OCI-LY3 (cell line): ENCODE data around the gene ECHS1.
A peak's percentile ranks its signal among the peaks of the same experiment; 100 is the strongest.
"Not testable (repeated sequence)": the region's sequence is repeated elsewhere in the genome, so short reads cannot be mapped to it uniquely, and the experiment has no call there.

Source experiments
- H2AFZ ChIP-seq: fragments of 200-600, 300-600 bp; shearing (Covaris generic); 2 replicates; pipeline ENCODE4 v1.6.0; 2014; ENCODE audit warnings: antibody characterized with exemption, low read depth, low read length
- H3K27ac ChIP-seq: fragments of 200-600, 300-600 bp; sonication (generic); 2 replicates; pipeline ENCODE4 v1.5.1; 2014; ENCODE audit warnings: mild to moderate bottlenecking, low read length, moderate library complexity, mixed read lengths
- H3K27me3 ChIP-seq: fragments of 200-600, 300-600 bp; sonication (generic); 2 replicates; pipeline ENCODE4 v1.6.1; 2014; ENCODE audit warnings: low read depth, low read length, mixed read lengths
- H3K36me3 ChIP-seq: fragments of 200-600, 300-600 bp; sonication (generic); replicated peaks from 2 replicates; pipeline ENCODE3; 2014; ENCODE audit warnings: low read depth, low read length, mixed read lengths
- H3K4me1 ChIP-seq: fragments of 300-600, 200-600 bp; sonication (generic); 2 replicates; pipeline ENCODE4 v1.6.1; 2014; ENCODE audit warnings: low read length, mixed read lengths
- H3K4me2 ChIP-seq: fragments of 200-600, 300-600 bp; sonication (generic); 2 replicates; pipeline ENCODE4 v1.6.1; 2014; ENCODE audit warnings: low read length, mixed read lengths
- H3K4me3 ChIP-seq: fragments of 300-600, 200-600 bp; sonication (generic); 2 replicates; pipeline ENCODE4 v1.5.1; 2014; ENCODE audit warnings: antibody characterized with exemption, mild to moderate bottlenecking, low read length, moderate library complexity
- H3K79me2 ChIP-seq: fragments of 300-600, 200-600 bp; shearing (Covaris generic); 2 replicates; pipeline ENCODE4 v1.6.1; 2014; ENCODE audit warnings: mild to moderate bottlenecking, low read length, mixed read lengths
- H3K9ac ChIP-seq: fragments of 300-600, 200-600 bp; shearing (Covaris generic); 2 replicates; pipeline ENCODE4 v1.6.0; 2014; ENCODE audit warnings: mild to moderate bottlenecking, low read length, moderate library complexity
- H3K9me3 ChIP-seq: fragments of 200-600, 300-600 bp; shearing (Covaris generic); 2 replicates; pipeline ENCODE4 v1.6.1; 2014; ENCODE audit warnings: low read length, mixed read lengths; ENCODE audit not compliant: insufficient read depth
- H4K20me1 ChIP-seq: fragments of 200-600, 300-600 bp; sonication (generic); 2 replicates; pipeline ENCODE4 v1.6.1; 2016; ENCODE audit warnings: low read length, mixed read lengths; ENCODE audit not compliant: insufficient read depth
- EZH2phosphoT487 ChIP-seq: fragments of 200-600 bp; shearing (Covaris generic); IDR thresholded peaks from 2 replicates; pipeline ENCODE4 v1.6.1; 2018; ENCODE audit warnings: antibody characterized with exemption, mixed run types, low read depth
- TF ChIP-seq, protein P1 (sequence below): fragments of 200-600, 300-600 bp; sonication (generic); IDR thresholded peaks from 2 replicates; pipeline ENCODE4 v1.5.1; 2014; ENCODE audit warnings: antibody characterized with exemption, low read length, low read depth

The ECHS1 gene

GRCh38 chr10:133388973-133389818, 16.0 kb upstream of the ECHS1 start:
- peaks cover under 1% of the 10 kb centered on the region; the same call in 1 of the 2 replicates for H3K79me2 ChIP-seq
- peaks cover 46% of the 10 kb centered on the region for H3K4me1 ChIP-seq
- H3K9ac ChIP-seq, result peak overlapping the region; percentile 69
- no peak overlapping the region for H2AFZ ChIP-seq
- H3K4me3 ChIP-seq, result peak overlapping the region; percentile 80
- H3K4me2 ChIP-seq, result peak overlapping the region; percentile 99
- no peaks in the 10 kb centered on the region for H4K20me1 ChIP-seq
- H3K9me3 ChIP-seq, result no peaks in the 10 kb centered on the region
- peak overlapping the region; percentile 98 for H3K27ac ChIP-seq
- TF ChIP-seq EZH2phosphoT487, result peak; percentile 63; the same call in 1 of the 2 replicates
- TF ChIP-seq, protein P1, sequence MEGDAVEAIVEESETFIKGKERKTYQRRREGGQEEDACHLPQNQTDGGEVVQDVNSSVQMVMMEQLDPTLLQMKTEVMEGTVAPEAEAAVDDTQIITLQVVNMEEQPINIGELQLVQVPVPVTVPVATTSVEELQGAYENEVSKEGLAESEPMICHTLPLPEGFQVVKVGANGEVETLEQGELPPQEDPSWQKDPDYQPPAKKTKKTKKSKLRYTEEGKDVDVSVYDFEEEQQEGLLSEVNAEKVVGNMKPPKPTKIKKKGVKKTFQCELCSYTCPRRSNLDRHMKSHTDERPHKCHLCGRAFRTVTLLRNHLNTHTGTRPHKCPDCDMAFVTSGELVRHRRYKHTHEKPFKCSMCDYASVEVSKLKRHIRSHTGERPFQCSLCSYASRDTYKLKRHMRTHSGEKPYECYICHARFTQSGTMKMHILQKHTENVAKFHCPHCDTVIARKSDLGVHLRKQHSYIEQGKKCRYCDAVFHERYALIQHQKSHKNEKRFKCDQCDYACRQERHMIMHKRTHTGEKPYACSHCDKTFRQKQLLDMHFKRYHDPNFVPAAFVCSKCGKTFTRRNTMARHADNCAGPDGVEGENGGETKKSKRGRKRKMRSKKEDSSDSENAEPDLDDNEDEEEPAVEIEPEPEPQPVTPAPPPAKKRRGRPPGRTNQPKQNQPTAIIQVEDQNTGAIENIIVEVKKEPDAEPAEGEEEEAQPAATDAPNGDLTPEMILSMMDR, result no peak
- H3K36me3 ChIP-seq, result no peaks in the 10 kb centered on the region
- H3K27me3 ChIP-seq, result no peaks in the 10 kb centered on the region

GRCh38 chr10:133388236-133388972, 15.2 kb upstream of the ECHS1 start:
- H3K27ac ChIP-seq, result peak overlapping the region; percentile 98
- H3K4me3 ChIP-seq, result peak overlapping the region; percentile 80
- H3K9ac ChIP-seq, result peak overlapping the region; percentile 53
- no peak for TF ChIP-seq EZH2phosphoT487
- TF ChIP-seq, protein P1, result no peak
- no peaks in the 10 kb centered on the region for H3K36me3 ChIP-seq
- no peaks in the 10 kb centered on the region for H4K20me1 ChIP-seq
- H3K4me2 ChIP-seq, result peak overlapping the region; percentile 99
- 0 out of 2 replicates have a peak overlapping the region, but pooled peaks have one; percentile 13 for H2AFZ ChIP-seq
- H3K27me3 ChIP-seq, result no peaks in the 10 kb centered on the region
- no peaks in the 10 kb centered on the region for H3K79me2 ChIP-seq
- H3K9me3 ChIP-seq, result no peaks in the 10 kb centered on the region
- H3K4me1 ChIP-seq, result peaks cover 44% of the 10 kb centered on the region

DNA sequence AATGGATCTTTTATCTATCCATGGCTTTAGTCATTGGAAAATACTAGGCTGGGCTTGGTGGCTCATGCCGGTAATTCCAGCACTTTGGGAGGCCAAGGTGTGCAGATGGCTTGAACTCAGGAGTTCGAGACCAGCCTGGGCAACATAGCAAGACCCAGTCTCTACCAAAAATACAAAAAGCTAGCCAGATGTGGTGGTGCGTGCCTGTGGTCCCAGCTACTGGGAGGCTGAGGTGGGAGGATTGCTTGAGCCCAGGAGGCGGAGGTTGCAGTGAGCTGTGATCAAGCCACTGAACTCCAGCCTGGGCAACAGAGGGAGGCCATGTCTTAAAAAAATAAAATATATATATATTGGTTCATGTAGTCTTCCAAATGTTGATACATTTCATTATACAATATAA, 13.8 kb upstream of the ECHS1 start:
- not testable (repeated sequence) for H3K4me2 ChIP-seq, H3K27me3 ChIP-seq, H3K4me3 ChIP-seq, H4K20me1 ChIP-seq, H3K36me3 ChIP-seq, H2AFZ ChIP-seq, H3K9ac ChIP-seq, H3K79me2 ChIP-seq, H3K27ac ChIP-seq, H3K9me3 ChIP-seq
- H3K4me1 ChIP-seq, result peaks cover 33% of the 10 kb centered on the region

DNA sequence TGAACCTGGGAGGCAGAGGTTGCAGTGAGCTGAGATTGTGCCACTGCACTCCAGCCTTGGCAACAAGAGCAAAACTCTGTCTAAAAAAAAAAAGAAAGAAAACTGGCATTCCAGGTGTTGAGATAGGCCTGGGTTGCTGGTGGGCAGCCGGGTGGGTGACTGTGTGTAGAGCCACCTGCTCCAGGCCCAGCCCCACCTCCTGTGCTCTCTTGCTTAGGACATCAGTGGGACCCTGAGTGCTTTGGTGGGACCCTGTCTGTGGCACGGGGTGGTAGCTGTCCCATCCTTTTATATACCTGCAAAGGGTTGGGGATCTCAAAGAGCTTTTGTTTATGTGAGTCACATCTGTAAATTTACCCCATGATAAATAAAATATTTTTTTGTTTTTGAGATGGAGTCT, 12.1 kb upstream of the ECHS1 start:
- Histone ChIP-seq H3K36me3 (no peaks in the 10 kb centered on the region), H4K20me1 (no peaks in the 10 kb centered on the region)

More for the DNA sequence above, 12.1 kb upstream of the ECHS1 start:
- no peak overlapping the region for H3K4me3 ChIP-seq
- no peaks in the 10 kb centered on the region for H3K27me3 ChIP-seq
- H3K4me2 ChIP-seq, result no peak overlapping the region
- H3K9me3 ChIP-seq, result no peaks in the 10 kb centered on the region
- H3K4me1 ChIP-seq, result peaks cover 15% of the 10 kb centered on the region
- no peaks in the 10 kb centered on the region for H3K79me2 ChIP-seq
- no peak overlapping the region for H3K27ac ChIP-seq
- no peak overlapping the region for H3K9ac ChIP-seq
- no peak overlapping the region for H2AFZ ChIP-seq
- TF ChIP-seq, protein P1, result no peak
- no peak for TF ChIP-seq EZH2phosphoT487
